Spleen (tissue), 11 donors: ENCODE data around the gene MOG. TPM values are rescaled to one million over a fixed set of nuclear protein-coding genes. Genes with fewer than 3 reads are reported as not detected.

Experiments used
- DNase-seq: peaks from one replicate; pipeline ENCODE4 v3.0.0-alpha.2; 2020
- H3K27ac ChIP-seq, 8 donors: fragments of 200-600 bp; sonication (generic) in 7 of 8; 1 replicate in 4 of 8; 2 replicates in 4 of 8; pipeline versions ENCODE4 v1.5.0 to v1.8.0; 2016 to 2021; ENCODE audit warnings: inconsistent platforms in 4 of 8, mild to moderate bottlenecking in 4 of 8, moderate library complexity in 1 of 8
- H3K27me3 ChIP-seq, 7 donors: fragments of 200-600 bp; sonication (generic) in 6 of 7; replicated peaks in 1 of 7; 1 replicate in 4 of 7; 2 replicates in 3 of 7; pipeline versions ENCODE4 v1.5.0 to v1.8.0; 2016 to 2021; ENCODE audit warnings: inconsistent platforms in 3 of 7, mild to moderate bottlenecking in 1 of 7
- H3K36me3 ChIP-seq, 6 donors: fragments of 200-600 bp; sonication (generic) in 5 of 6; 1 replicate in 4 of 6; 2 replicates in 2 of 6; pipeline versions ENCODE4 v1.5.0 to v1.8.0; 2016 to 2021; ENCODE audit warnings: inconsistent platforms in 2 of 6
- H3K4me1 ChIP-seq, 6 donors: fragments of 200-600 bp; sonication (generic) in 5 of 6; 1 replicate in 3 of 6; 2 replicates in 3 of 6; pipeline versions ENCODE4 v1.5.0 to v1.8.0; 2016 to 2021; ENCODE audit warnings: inconsistent platforms in 3 of 6
- H3K4me3 ChIP-seq, 8 donors: fragments of 200-600 bp; sonication (generic) in 7 of 8; 1 replicate in 4 of 8; 2 replicates in 4 of 8; pipeline versions ENCODE4 v1.5.0 to v1.8.0; 2016 to 2021; ENCODE audit warnings: inconsistent platforms in 4 of 8, mild to moderate bottlenecking in 4 of 8, moderate library complexity in 2 of 8
- H3K9me3 ChIP-seq, 8 donors: fragments of 200-600 bp; sonication (generic) in 7 of 8; 1 replicate in 4 of 8; 2 replicates in 4 of 8; pipeline versions ENCODE4 v1.5.0 to v1.8.0; 2016 to 2021; ENCODE audit warnings: inconsistent platforms in 4 of 8
- CTCF ChIP-seq, 11 experiments: fragments of 200-600 bp in 7 of 11; fragments of 450-650 bp in 4 of 11; sonication (generic) in 4 of 11; IDR thresholded peaks in 8 of 11; conservative IDR thresholded peaks in 3 of 11; 1 replicate in 7 of 11; 2 replicates in 4 of 11; pipeline versions ENCODE4 v1.4.0 to v1.8.0; 2016 to 2021; ENCODE audit warnings: antibody characterized with exemption in 11 of 11, inconsistent platforms in 4 of 11, mild to moderate bottlenecking in 1 of 11
- POLR2A ChIP-seq, 3 donors: fragments of 450-650 bp; IDR thresholded peaks; one replicate each; pipeline ENCODE4 v1.5.1; 2017; ENCODE audit warnings: antibody characterized with exemption in 3 of 3, mild to moderate bottlenecking in 1 of 3
- POLR2AphosphoS5 ChIP-seq, 3 donors: sonication (generic); formaldehyde crosslinking; IDR thresholded peaks; one replicate each; pipeline ENCODE4 v1.5.1; 2017; ENCODE audit warnings: antibody characterized with exemption in 3 of 3
- whole genome bisulfite sequencing, 5 donors: extraction: QIAGEN DNeasy Blood & Tissue Kit in 3 of 5; methylation state at CpG; one replicate each; pipeline versions ENCODE4 v1.1.5 to v1.1.7; 2013 to 2018; 5-methylcytosine and 5-hydroxymethylcytosine counted together
- intact Hi-C: fragments of 100-400 bp; cut with DNase I; formaldehyde crosslinking; loops from one replicate; pipeline ENCODE4 v1.15.0; 2023; ENCODE audit warnings: low total_unique reads
- polyA plus RNA-seq, 3 donors: library from polyadenylated mRNA; stranded (reverse); fragments of 200-250 nt; gene quantifications; one replicate each; pipeline ENCODE4 v1.2.1, GENCODE V29; 2013
- total RNA-seq, 7 donors: library from RNA; depleted of rRNA in 3 of 7; stranded (reverse); fragments of >200 nt in 3 of 7; fragmentation: NEBNext Ultra II Directional in 4 of 7; extraction: Animal tissue kit (Norgen Biotek cat#: 25700) in 4 of 7; gene quantifications; one replicate each; pipeline versions ENCODE4 v1.1.0 to v1.2.1, GENCODE V29; 2016 to 2021
- donor health status: healthy with polysubstance abuse.
- donor health status: DM: no; HTN: no; CAD: no; lungs with moderate emphysema.
- donor health status: DM: no; HTN: no; CAD: no.
- donor health status: Bipolar disorder and iron deficiency.
- donor health status: healthy.
- donor health status: DM: no; HTN: no; CAD: no.
- donor health status: DM: yes; HTN: yes; CAD: no.

MOG gene
- total and polyA plus RNA-seq, 10 donors: not detected

DNA sequence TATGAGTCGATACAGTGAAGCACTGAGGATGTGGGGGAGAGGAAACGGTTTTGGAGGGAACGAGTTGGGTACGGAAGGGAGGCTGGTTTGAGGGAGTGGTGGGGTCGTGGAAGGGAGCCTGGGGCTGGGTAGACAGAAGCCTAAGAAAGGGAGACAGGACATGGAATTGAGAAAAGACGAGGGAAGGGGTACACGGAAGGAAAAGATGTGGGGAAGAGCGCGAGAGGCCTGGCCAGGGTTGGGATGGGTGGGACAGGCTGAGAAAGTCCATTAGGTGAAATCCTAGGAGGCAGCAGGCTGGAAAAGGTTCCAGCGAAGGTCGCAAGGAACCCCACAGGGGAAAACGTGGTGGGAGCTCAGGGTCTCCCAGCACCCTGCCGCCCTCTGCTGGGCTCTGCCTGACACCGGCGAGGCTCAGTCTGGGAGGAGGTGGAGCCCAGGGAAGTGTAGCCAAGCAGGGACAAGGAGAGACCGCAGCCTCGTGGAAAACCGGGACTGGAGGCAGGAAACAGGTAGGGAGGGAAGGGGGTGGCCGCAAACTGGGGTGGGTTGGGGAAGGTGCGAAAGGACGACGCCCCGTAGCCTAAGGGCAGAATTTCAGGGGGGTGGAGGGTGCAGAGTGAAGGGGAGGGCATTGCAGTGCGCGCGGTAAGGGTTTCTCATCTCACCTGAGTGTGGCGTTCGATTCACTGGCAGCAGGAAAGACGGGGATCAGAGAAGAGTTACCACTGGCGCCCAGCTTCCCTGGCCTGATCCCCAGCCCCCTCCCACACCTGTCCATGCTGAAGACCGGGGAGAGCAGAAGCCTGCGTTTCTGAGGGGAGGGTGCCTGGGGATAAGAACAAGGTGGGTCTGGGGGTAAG lies 28.2 kb upstream of the MOG start:
- peak; percentile 90 for DNase-seq
- Histone ChIP-seq H3K4me1 (peaks cover 15 to 87% (median 67%) of the 10 kb centered on the region in 6 donors), H3K4me3 (peak overlapping the region; percentile 44 to 84 (median 60)), H3K36me3 (peaks cover 0 to 4% (median 0%) of the 10 kb centered on the region in 6 donors), H3K27ac (peak overlapping the region; percentile 27 to 84 (median 80)), H3K27me3 (peaks cover 0 to 49% (median 0%) of the 10 kb centered on the region in 7 donors), H3K9me3 (no peaks in the 10 kb centered on the region)
- TF ChIP-seq CTCF (IDR thresholded peaks at IDR 0.05 in 8 of 11, conservative IDR thresholded peaks at IDR 0.05 in 3 of 11): peak in 10 of 11 experiments; percentile 39 to 78 (median 60)
- no peak for TF ChIP-seq POLR2A (IDR thresholded peaks at IDR 0.05)
- peak; percentile 65 to 81 (median 75) for TF ChIP-seq POLR2AphosphoS5 (IDR thresholded peaks at IDR 0.05)
- intact Hi-C loops: no loop called here
- WGBS, 5 donors: 3 to 4% (median 3%) methylated on average over 32 of the region's 32 CpGs

- Histone ChIP-seq H3K4me3 (no peak overlapping the region), H3K27ac (no peak overlapping the region), H3K9me3 (no peaks in the 10 kb centered on the region), H3K36me3 (no peaks in the 10 kb centered on the region), H3K4me1 (peaks cover 15 to 93% (median 71%) of the 10 kb centered on the region in 6 donors), H3K27me3 (peaks cover 0 to 49% (median 0%) of the 10 kb centered on the region in 7 donors)
- TF ChIP-seq POLR2A (IDR thresholded peaks at IDR 0.05) (no peak), CTCF (IDR thresholded peaks at IDR 0.05 in 8 of 11, conservative IDR thresholded peaks at IDR 0.05 in 3 of 11) (no peak), POLR2AphosphoS5 (IDR thresholded peaks at IDR 0.05) (no peak)
- no peak for DNase-seq
- WGBS, 5 donors: 66 to 83% (median 79%) methylated on average over 2 of the region's 2 CpGs
- intact Hi-C loops: no loop called here
Observed at GRCh38 chr6:29629571-29629970, 27.3 kb upstream of the MOG start.

GRCh38 chr6:29630315-29630714 lies 26.6 kb upstream of the MOG start:
- 72 to 88% (median 81%) methylated on average over 9 of the region's 9 CpGs for WGBS, 5 donors
- Histone ChIP-seq H3K27me3 (peaks cover 0 to 49% (median 0%) of the 10 kb centered on the region in 7 donors), H3K36me3 (no peaks in the 10 kb centered on the region), H3K27ac (no peak overlapping the region), H3K4me1 (peaks cover 15 to 93% (median 69%) of the 10 kb centered on the region in 6 donors), H3K4me3 (peak overlapping the region in 1 of 8 donors; percentile 85), H3K9me3 (no peaks in the 10 kb centered on the region)
- DNase-seq: peak; percentile 80
- TF ChIP-seq POLR2A (IDR thresholded peaks at IDR 0.05) (no peak), CTCF (IDR thresholded peaks at IDR 0.05 in 8 of 11, conservative IDR thresholded peaks at IDR 0.05 in 3 of 11) (no peak), POLR2AphosphoS5 (IDR thresholded peaks at IDR 0.05) (peak in 1 of 3 donors; percentile 26)
- intact Hi-C loops: no loop called here

- H3K4me1 ChIP-seq: peaks cover 15 to 86% (median 65%) of the 10 kb centered on the region in 6 donors
- H3K27me3 ChIP-seq: peaks cover 0 to 49% (median 0%) of the 10 kb centered on the region in 7 donors
- intact Hi-C loops: no loop called here
- TF ChIP-seq POLR2A (IDR thresholded peaks at IDR 0.05): no peak
- TF ChIP-seq CTCF (IDR thresholded peaks at IDR 0.05 in 8 of 11, conservative IDR thresholded peaks at IDR 0.05 in 3 of 11): no peak
- peak in 1 of 3 donors; percentile 24 for TF ChIP-seq POLR2AphosphoS5 (IDR thresholded peaks at IDR 0.05)
- no peaks in the 10 kb centered on the region for H3K36me3 ChIP-seq
- peak overlapping the region in 4 of 8 donors; percentile 20 to 90 (median 54) for H3K27ac ChIP-seq
- WGBS, 5 donors: 53 to 70% (median 63%) methylated on average over 14 of the region's 14 CpGs
- no peak for DNase-seq
- H3K4me3 ChIP-seq: peak overlapping the region in 4 of 8 donors; percentile 74 to 85 (median 76)
- H3K9me3 ChIP-seq: no peaks in the 10 kb centered on the region
Observed at GRCh38 chr6:29631209-29631810, 25.6 kb upstream of the MOG start.
